Mesenchymal stem cell (in vitro differentiated cells and primary cell): ENCODE results near the gene ADPRH.
"Not testable (repeated sequence)": the region's sequence is repeated elsewhere in the genome, so short reads cannot be mapped to it uniquely, and the experiment has no call there.

ENCODE experiments used
- DNase-seq: peaks from one replicate; pipeline ENCODE4 v3.0.0-alpha.2; 2013
- H2AFZ ChIP-seq: one replicate; pipeline ENCODE4 v1.6.1; 2013; ENCODE audit warnings: low read depth, mild to moderate bottlenecking, control low read depth, inconsistent platforms, low read length, moderate library complexity
- H2AK5ac ChIP-seq: 2 replicates; pipeline ENCODE4 v1.6.1; 2013; ENCODE audit warnings: low read length, moderate library complexity, mild to moderate bottlenecking, inconsistent platforms; ENCODE audit not compliant: severe bottlenecking
- H2BK120ac ChIP-seq: one replicate; pipeline ENCODE4 v1.6.1; 2013; ENCODE audit warnings: low read depth, mild to moderate bottlenecking, inconsistent platforms, low read length, moderate library complexity
- H2BK12ac ChIP-seq, 2 experiments: one replicate each; pipeline ENCODE4 v1.6.1; 2013; ENCODE audit warnings: inconsistent platforms in 2 of 2, low read length in 2 of 2, mild to moderate bottlenecking in 2 of 2, moderate library complexity in 2 of 2, control low read depth in 1 of 2
- H2BK15ac ChIP-seq: one replicate; pipeline ENCODE4 v1.6.1; 2013; ENCODE audit warnings: mild to moderate bottlenecking, low read depth, inconsistent platforms; ENCODE audit not compliant: poor library complexity, severe bottlenecking
- H2BK5ac ChIP-seq: 2 replicates; pipeline ENCODE4 v1.6.1; 2013; ENCODE audit warnings: low read depth, mild to moderate bottlenecking, low read length, control low read depth, inconsistent platforms; ENCODE audit not compliant: poor library complexity, severe bottlenecking
- H3K14ac ChIP-seq, 2 experiments: one replicate each; pipeline ENCODE4 v1.6.1; 2013; ENCODE audit warnings: inconsistent platforms in 2 of 2, low read length in 2 of 2, control low read depth in 1 of 2, mild to moderate bottlenecking in 1 of 2, moderate library complexity in 1 of 2
- H3K18ac ChIP-seq, 2 experiments: one replicate each; pipeline ENCODE4 v1.6.1; 2013; ENCODE audit warnings: inconsistent platforms in 2 of 2, low read length in 2 of 2, control low read depth in 1 of 2, low read depth in 1 of 2, mild to moderate bottlenecking in 1 of 2
- H3K23ac ChIP-seq, 2 experiments: one replicate each; pipeline ENCODE4 v1.6.1; 2013; ENCODE audit warnings: inconsistent platforms in 2 of 2, low read length in 2 of 2, mild to moderate bottlenecking in 2 of 2, moderate library complexity in 2 of 2, control low read depth in 1 of 2
- H3K27ac ChIP-seq: 2 replicates; pipeline ENCODE4 v1.5.1; 2013; ENCODE audit warnings: mild to moderate bottlenecking, moderate library complexity, low read length, control low read depth, inconsistent platforms; ENCODE audit not compliant: poor library complexity, severe bottlenecking
- H3K27me3 ChIP-seq, 2 experiments: 2 replicates each; pipeline versions ENCODE4 v1.6.1 to v1.7.0; 2013; ENCODE audit warnings: low read length in 2 of 2, mild to moderate bottlenecking in 2 of 2, moderate library complexity in 2 of 2, control low read depth in 1 of 2, inconsistent platforms in 1 of 2; ENCODE audit not compliant: control insufficient read depth in 1 of 2, insufficient read depth in 1 of 2
- H3K36me3 ChIP-seq, 2 experiments: 2 replicates each; pipeline versions ENCODE4 v1.6.1 to v1.7.0; 2013; ENCODE audit warnings: low read length in 2 of 2, control low read depth in 1 of 2, inconsistent platforms in 1 of 2, low read depth in 1 of 2, mild to moderate bottlenecking in 1 of 2; ENCODE audit not compliant: insufficient read depth in 2 of 2, control insufficient read depth in 1 of 2
- H3K4ac ChIP-seq, 2 experiments: one replicate each; pipeline ENCODE4 v1.6.1; 2013; ENCODE audit warnings: inconsistent platforms in 2 of 2, low read length in 2 of 2, mild to moderate bottlenecking in 2 of 2, moderate library complexity in 2 of 2, control low read depth in 1 of 2, low read depth in 1 of 2
- H3K4me1 ChIP-seq: 2 replicates; pipeline ENCODE4 v1.6.1; 2013; ENCODE audit warnings: low read depth, low read length, control low read depth; ENCODE audit not compliant: control insufficient read depth, insufficient read depth
- H3K4me2 ChIP-seq: 2 replicates; pipeline ENCODE4 v1.6.1; 2013; ENCODE audit warnings: low read length, mild to moderate bottlenecking, inconsistent platforms; ENCODE audit not compliant: poor library complexity, severe bottlenecking
- H3K4me3 ChIP-seq, 2 experiments: 2 replicates each; pipeline versions ENCODE4 v1.5.1 to v1.7.0; 2013; ENCODE audit warnings: low read length in 2 of 2, mild to moderate bottlenecking in 2 of 2, control low read depth in 1 of 2, low read depth in 1 of 2; ENCODE audit not compliant: insufficient read depth in 1 of 2
- H3K79me1 ChIP-seq: replicated peaks from 2 replicates; pipeline ENCODE4 v1.6.1; 2013; ENCODE audit warnings: mild to moderate bottlenecking, control low read depth, low read length, inconsistent platforms; ENCODE audit not compliant: poor library complexity, severe bottlenecking
- H3K9ac ChIP-seq: 2 replicates; pipeline ENCODE4 v1.7.0; 2013; ENCODE audit warnings: mild to moderate bottlenecking, low read length, moderate library complexity
- H3K9me3 ChIP-seq: 2 replicates; pipeline ENCODE4 v1.7.0; 2013; ENCODE audit warnings: mild to moderate bottlenecking, low read length; ENCODE audit not compliant: control insufficient read depth
- H4K8ac ChIP-seq: one replicate; pipeline ENCODE4 v1.6.1; 2013; ENCODE audit warnings: inconsistent platforms, mild to moderate bottlenecking, low read length, moderate library complexity
- H4K91ac ChIP-seq: one replicate; pipeline ENCODE4 v1.6.1; 2013; ENCODE audit warnings: mild to moderate bottlenecking, low read length, inconsistent platforms
- WGBS: methylation state at CpG from one replicate; pipeline ENCODE4 v1.1.7; 2013; ENCODE audit warnings: mixed read lengths; 5-methylcytosine and 5-hydroxymethylcytosine counted together

The ADPRH gene

GRCh38 chr3:119550192-119550910 lies 28.9 kb upstream of the ADPRH start:
- Histone ChIP-seq H3K9me3 (no peaks in the 10 kb centered on the region), H2BK12ac (no peak overlapping the region), H3K27ac (no peak overlapping the region), H3K14ac (no peak overlapping the region), H3K4ac (no peak overlapping the region), H3K79me1 (no peaks in the 10 kb centered on the region), H3K4me2 (no peak overlapping the region), H3K27me3 (no peaks in the 10 kb centered on the region), H4K91ac (no peak overlapping the region), H2AFZ (no peak overlapping the region), H3K4me1 (no peaks in the 10 kb centered on the region), H2BK15ac (no peak overlapping the region), H3K4me3 (no peak overlapping the region), H4K8ac (no peak overlapping the region), H3K9ac (no peak overlapping the region), H3K23ac (no peak overlapping the region), H3K18ac (no peak overlapping the region), H2BK5ac (no peak overlapping the region), H3K36me3 (no peaks in the 10 kb centered on the region), H2AK5ac (no peak overlapping the region), H2BK120ac (no peak overlapping the region)
- no peak for DNase-seq
- 92% methylated on average over 8 of the region's 9 CpGs for WGBS

DNA sequence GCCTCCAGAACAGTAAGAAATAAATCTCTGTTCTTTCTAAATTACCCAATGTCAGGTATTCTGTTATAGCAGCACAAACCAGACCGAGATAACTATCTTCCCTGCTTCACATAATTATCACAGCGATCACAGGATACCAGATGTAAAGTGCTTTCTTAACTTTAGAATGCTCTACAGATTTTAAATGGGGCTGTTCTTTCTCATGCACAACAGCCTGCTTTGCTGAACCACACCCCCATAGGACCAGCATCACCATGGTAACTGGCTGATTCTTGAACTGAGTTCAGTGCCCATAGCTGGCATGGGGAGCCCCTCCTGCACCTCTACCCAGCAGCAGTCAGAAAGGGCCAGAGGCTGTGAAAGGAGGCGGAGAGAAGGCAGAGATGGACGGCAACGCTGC lies 27.7 kb upstream of the ADPRH start:
- H3K27me3 ChIP-seq = no peaks in the 10 kb centered on the region
- H4K8ac ChIP-seq = no peak overlapping the region
- no peak overlapping the region for H3K23ac ChIP-seq
- WGBS = 80% methylated on average over 5 of the region's 5 CpGs
- H4K91ac ChIP-seq = no peak overlapping the region
- DNase-seq = no peak
- no peak overlapping the region for H3K27ac ChIP-seq
- H2AK5ac ChIP-seq = no peak overlapping the region
- no peak overlapping the region for H3K4me3 ChIP-seq
- H3K4me2 ChIP-seq = no peak overlapping the region
- no peak overlapping the region for H2BK5ac ChIP-seq
- peak overlapping the region in 1 of 2 experiments; percentile 63 for H3K14ac ChIP-seq
- H3K9me3 ChIP-seq = no peaks in the 10 kb centered on the region
- no peak overlapping the region for H2BK120ac ChIP-seq
- H3K9ac ChIP-seq = no peak overlapping the region
- H3K79me1 ChIP-seq = no peaks in the 10 kb centered on the region
- H3K36me3 ChIP-seq = no peaks in the 10 kb centered on the region
- H3K4ac ChIP-seq = no peak overlapping the region
- H3K4me1 ChIP-seq = no peaks in the 10 kb centered on the region
- no peak overlapping the region for H3K18ac ChIP-seq
- no peak overlapping the region for H2BK15ac ChIP-seq
- H2AFZ ChIP-seq = no peak overlapping the region
- no peak overlapping the region for H2BK12ac ChIP-seq

DNA sequence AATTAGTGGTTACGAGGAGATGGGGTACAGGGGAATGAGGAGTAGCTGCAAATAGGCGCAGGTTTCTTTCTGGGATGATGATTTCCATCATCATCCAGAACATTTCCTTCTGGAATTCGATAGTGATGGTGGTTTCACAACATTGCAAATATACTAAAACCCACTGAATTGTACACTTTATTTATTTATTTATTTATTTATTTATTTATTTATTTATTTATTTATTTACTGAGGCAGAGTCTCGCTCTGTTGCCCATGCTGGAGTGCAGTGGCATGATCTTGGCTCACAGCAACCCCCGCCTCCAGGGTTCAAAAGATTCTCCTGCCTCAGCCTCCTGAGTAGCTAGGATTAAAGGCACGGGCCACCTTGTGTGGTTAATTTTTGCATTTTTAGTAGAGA lies 26.4 kb upstream of the ADPRH start:
- H3K27me3 ChIP-seq = not testable (repeated sequence)

GRCh38 chr3:119553823-119554415 lies 25.4 kb upstream of the ADPRH start:
- Histone ChIP-seq H2AK5ac (no peak overlapping the region), H3K4me1 (no peaks in the 10 kb centered on the region), H3K4me3 (no peak overlapping the region), H3K14ac (no peak overlapping the region), H3K4ac (no peak overlapping the region), H3K9ac (no peak overlapping the region), H2BK120ac (no peak overlapping the region), H3K9me3 (no peaks in the 10 kb centered on the region), H2BK15ac (no peak overlapping the region), H2BK5ac (no peak overlapping the region), H4K91ac (no peak overlapping the region), H3K79me1 (no peaks in the 10 kb centered on the region), H3K27ac (no peak overlapping the region), H3K27me3 (no peaks in the 10 kb centered on the region), H2AFZ (no peak overlapping the region), H2BK12ac (no peak overlapping the region), H4K8ac (no peak overlapping the region), H3K23ac (no peak overlapping the region), H3K36me3 (no peaks in the 10 kb centered on the region), H3K4me2 (no peak overlapping the region), H3K18ac (no peak overlapping the region)
- WGBS = 74% methylated on average over 4 of the region's 5 CpGs
- no peak for DNase-seq

More for the DNA sequence above, 26.4 kb upstream of the ADPRH start:
- H3K4me2 ChIP-seq, H3K4me3 ChIP-seq, H4K91ac ChIP-seq, H2BK120ac ChIP-seq, H3K79me1 ChIP-seq, H2AK5ac ChIP-seq, H4K8ac ChIP-seq, H3K4me1 ChIP-seq, H3K23ac ChIP-seq, H3K36me3 ChIP-seq, H3K9me3 ChIP-seq, H3K9ac ChIP-seq, H3K14ac ChIP-seq, H3K27ac ChIP-seq, H2BK5ac ChIP-seq, DNase-seq, H3K18ac ChIP-seq, H2AFZ ChIP-seq, H3K4ac ChIP-seq, H2BK12ac ChIP-seq, H2BK15ac ChIP-seq: not testable (repeated sequence)
- WGBS = 99% methylated on average over 5 of the region's 6 CpGs
